Colon (tissue), 2 donors: Measurements from ENCODE around the gene LHPP.

Experiments
- FAIRE-seq: peaks from 2 replicates; lab custom pipeline; 2012; peaks lifted over from hg19 to GRCh38; lab: Jason Lieb, UNC
- donor health status: control.
- donor health status: control.

The LHPP gene

GRCh38 chr10:124521429-124521871 is 59.8 kb downstream of the LHPP start:
- FAIRE-seq, result no peak

GRCh38 chr10:124522131-124522932 is 60.7 kb downstream of the LHPP start:
- no peak for FAIRE-seq

- no peak for FAIRE-seq
Observed at GRCh38 chr10:124522933-124523871, 61.6 kb downstream of the LHPP start.

GRCh38 chr10:124523901-124524300 is 62.3 kb downstream of the LHPP start:
- no peak for FAIRE-seq

GRCh38 chr10:124524991-124525653 is 63.5 kb downstream of the LHPP start:
- FAIRE-seq, result no peak

- FAIRE-seq, result no peak
Observed at GRCh38 chr10:124525751-124526600, 64.4 kb downstream of the LHPP start.

- FAIRE-seq, result no peak
Observed at GRCh38 chr10:124526621-124527267, 65.1 kb downstream of the LHPP start.

- FAIRE-seq, result no peak
Observed at GRCh38 chr10:124527874-124528395, 66.3 kb downstream of the LHPP start.

GRCh38 chr10:124529661-124530214 is 68.1 kb downstream of the LHPP start:
- no peak for FAIRE-seq

- FAIRE-seq, result no peak
Observed at GRCh38 chr10:124530215-124530665, 68.6 kb downstream of the LHPP start.

GRCh38 chr10:124530816-124531215 is 69.2 kb downstream of the LHPP start:
- FAIRE-seq, result no peak

- no peak for FAIRE-seq
Observed at GRCh38 chr10:124532106-124532641, 70.6 kb downstream of the LHPP start.

GRCh38 chr10:124532788-124533187 is 71.2 kb downstream of the LHPP start:
- no peak for FAIRE-seq

- FAIRE-seq, result no peak
Observed at GRCh38 chr10:124533266-124533665, 71.6 kb downstream of the LHPP start.

- no peak for FAIRE-seq
Observed at GRCh38 chr10:124534231-124534798, 72.7 kb downstream of the LHPP start.

GRCh38 chr10:124534826-124535601 is 73.4 kb downstream of the LHPP start:
- no peak for FAIRE-seq

GRCh38 chr10:124535731-124536495 is 74.3 kb downstream of the LHPP start:
- FAIRE-seq, result no peak

GRCh38 chr10:124536496-124537050 is 75.0 kb downstream of the LHPP start:
- no peak for FAIRE-seq
